K562 (cell line): ENCODE measurements around the gene KLF2.

Experiments used
- MAZ ChIP-seq, 2 experiments: fragments of 450-650 bp in 1 of 2; sonication (generic) in 1 of 2; formaldehyde crosslinking; IDR thresholded peaks in 1 of 2; conservative IDR thresholded peaks in 1 of 2; 2 replicates each; pipeline versions ENCODE4 v1.4.0 to v1.5.0; 2020; ENCODE audit warnings: mild to moderate bottlenecking in 1 of 2, missing genetic modification reagents in 1 of 2
- NFIC ChIP-seq: fragments of 450-650 bp; IDR thresholded peaks from 2 replicates; pipeline ENCODE4 v1.6.1; 2017; ENCODE audit warnings: mild to moderate bottlenecking, inconsistent platforms
- RAD21 ChIP-seq, 2 experiments: fragments of 250-450 bp in 1 of 2; fragments of 450-650 bp in 1 of 2; sonication (Bioruptor Pico) in 1 of 2; formaldehyde crosslinking in 1 of 2; IDR thresholded peaks in 1 of 2; conservative IDR thresholded peaks in 1 of 2; 2 replicates each; pipeline versions ENCODE4 v1.4.0 to v1.8.0; 2020 to 2022; ENCODE audit warnings: mild to moderate bottlenecking in 2 of 2, moderate library complexity in 1 of 2
- ZNF197 ChIP-seq: fragments of 200-800 bp; sonication (Bioruptor generic); IDR thresholded peaks from 2 replicates; pipeline ENCODE4 v1.6.1; 2016; ENCODE audit warnings: low read depth, missing genetic modification characterization, missing compliant biosample characterization
- ZNF507 ChIP-seq: conservative IDR thresholded peaks from 2 replicates; pipeline ENCODE4 v1.6.1; 2017; ENCODE audit warnings: missing genetic modification characterization, missing compliant biosample characterization

- TF ChIP-seq ZNF507 (tag) (no peak), MAZ (CRISPR knock-in tag; conservative IDR thresholded peaks at IDR 0.05 in 1 of 2, IDR thresholded peaks at IDR 0.05 in 1 of 2) (no peak), RAD21 (CRISPR knock-in tag; conservative IDR thresholded peaks at IDR 0.05 in 1 of 2, IDR thresholded peaks at IDR 0.05 in 1 of 2) (no peak), ZNF197 (CRISPR knock-in tag) (no peak), NFIC (no peak)
Observed at GRCh38 chr19:16337809-16338469, 13.3 kb downstream of the KLF2 start.
